K562 (cell line): Measurements from ENCODE around the gene TRIM75. TPM values are rescaled to one million over a fixed set of nuclear protein-coding genes. Genes with fewer than 3 reads are reported as not detected.

Experiments
- ATAC-seq: fragments of 200-7000 bp; cut with Tn5 transposase; 3 replicates; pipeline ENCODE4 v1.9.1; 2020; ENCODE audit warnings: moderate library complexity
- BruUV-seq: library from RNA; stranded (reverse); fragments of 400-500 nt; replicated peaks from 2 replicates; lab custom pipeline; 2021; lab: Mats Ljungman, UMichigan
- CTCF ChIA-PET: fragments of 300-600 bp; formaldehyde crosslinking; extraction: SDS; loops from one replicate; lab custom pipeline; 2021; ENCODE audit warnings: low intra/inter-chr PET ratio; lab: Yijun Ruan, JAX
- POLR2A ChIA-PET: fragments of 300-600, 350-650 bp; sonication (Branson Sonifier 250); formaldehyde crosslinking; extraction: SDS; loops from one replicate; lab custom pipeline; 2021; ENCODE audit warnings: antibody characterized with exemption, inconsistent platforms; lab: Yijun Ruan, JAX
- DNase-seq, 4 experiments: peaks; one replicate each; pipeline versions ENCODE4 v3.0.0 to v3.0.0-alpha.2; 2011 to 2018; ENCODE audit warnings: low spot score in 3 of 4, mixed read lengths in 3 of 4; ENCODE audit errors: extremely low read depth in 1 of 4
- FAIRE-seq: peaks from 2 replicates; lab custom pipeline; 2011; peaks lifted over from hg19 to GRCh38; lab: Jason Lieb, UNC
- H2AFZ ChIP-seq: 2 replicates; pipeline ENCODE4 v1.6.0; 2011; ENCODE audit warnings: low read depth, low read length, control low read depth, inconsistent platforms
- H3K27ac ChIP-seq: fragments of 200-600 bp; 3 replicates; pipeline ENCODE4 v1.8.0; 2011; ENCODE audit warnings: low read depth, mild to moderate bottlenecking, control low read depth, inconsistent platforms, low read length, moderate library complexity, mixed read lengths; ENCODE audit errors: extremely low read depth
- H3K27me3 ChIP-seq, 2 experiments: fragments of 300-600 bp in 1 of 2; 2 replicates in 1 of 2; 3 replicates in 1 of 2; pipeline versions ENCODE4 v1.6.0 to v1.8.0; 2011; ENCODE audit warnings: inconsistent platforms in 2 of 2, low read length in 2 of 2, mild to moderate bottlenecking in 1 of 2, mixed read lengths in 1 of 2, moderate library complexity in 1 of 2; ENCODE audit not compliant: control insufficient read depth in 2 of 2, insufficient read depth in 2 of 2
- H3K36me3 ChIP-seq: fragments of 300-600 bp; 3 replicates; pipeline ENCODE4 v1.8.0; 2011; ENCODE audit warnings: mild to moderate bottlenecking, low read length, inconsistent platforms; ENCODE audit not compliant: control insufficient read depth, insufficient read depth
- H3K4me1 ChIP-seq, 2 experiments: fragments of 200-600 bp in 1 of 2; replicated peaks in 1 of 2; 2 replicates in 1 of 2; 3 replicates in 1 of 2; pipeline versions ENCODE4 v1.5.1 to v1.8.0; 2011; ENCODE audit warnings: inconsistent platforms in 2 of 2, low read length in 2 of 2, mild to moderate bottlenecking in 1 of 2, mixed read lengths in 1 of 2, moderate library complexity in 1 of 2; ENCODE audit not compliant: control insufficient read depth in 2 of 2, insufficient read depth in 2 of 2
- H3K4me2 ChIP-seq: 2 replicates; pipeline ENCODE4 v1.6.1; 2011; ENCODE audit warnings: low read length, control low read depth, inconsistent platforms, mixed read lengths; ENCODE audit not compliant: insufficient read depth
- H3K4me3 ChIP-seq: fragments of 200-600 bp; sonication (generic), shearing (Covaris generic); 2 replicates; pipeline ENCODE4 v1.5.1; 2016; ENCODE audit warnings: control low read depth, inconsistent platforms
- H3K79me2 ChIP-seq: fragments of 200-600 bp; 3 replicates; pipeline ENCODE4 v1.8.0; 2011; ENCODE audit warnings: low read length, inconsistent platforms; ENCODE audit not compliant: control insufficient read depth, insufficient read depth
- H3K9ac ChIP-seq, 2 experiments: 2 replicates each; pipeline versions ENCODE4 v1.6.0 to v1.6.1; 2011; ENCODE audit warnings: low read depth in 2 of 2, low read length in 2 of 2, control low read depth in 1 of 2, inconsistent platforms in 1 of 2, mild to moderate bottlenecking in 1 of 2, mixed read lengths in 1 of 2; ENCODE audit not compliant: insufficient read depth in 1 of 2
- H3K9me1 ChIP-seq: one replicate; pipeline ENCODE4 v1.6.0; 2011; ENCODE audit warnings: inconsistent platforms, mild to moderate bottlenecking, low read length, moderate library complexity; ENCODE audit not compliant: control insufficient read depth, insufficient read depth
- H3K9me3 ChIP-seq: replicated peaks from 2 replicates; pipeline ENCODE4 v1.5.1; 2011; ENCODE audit warnings: low read depth, low read length, inconsistent platforms; ENCODE audit not compliant: control insufficient read depth, insufficient read depth
- H4K20me1 ChIP-seq: replicated peaks from 2 replicates; pipeline ENCODE4 v1.6.1; 2011; ENCODE audit warnings: low read length, inconsistent platforms, mixed read lengths; ENCODE audit not compliant: control insufficient read depth, insufficient read depth
- BRD4 ChIP-seq: fragments of 200-600 bp; sonication (generic); IDR thresholded peaks from 2 replicates; pipeline ENCODE4 v1.6.1; 2017; ENCODE audit warnings: inconsistent platforms
- CHD4 ChIP-seq: fragments of 200-600 bp; sonication (generic); IDR thresholded peaks from 3 replicates; pipeline ENCODE4 v1.6.1; 2012; ENCODE audit warnings: low read depth, mild to moderate bottlenecking, mixed read lengths, low read length, inconsistent platforms; ENCODE audit not compliant: insufficient read depth, insufficient replicate concordance, poor library complexity, severe bottlenecking
- ELK3 ChIP-seq: fragments of 450-650 bp; formaldehyde crosslinking; IDR thresholded peaks from 2 replicates; pipeline ENCODE4 v1.4.0; 2020; ENCODE audit warnings: mild to moderate bottlenecking
- HCFC1 ChIP-seq: IDR thresholded peaks from 2 replicates; pipeline ENCODE4 v1.6.1; 2012; ENCODE audit warnings: low read depth, low read length, improper control_type of control experiment
- HDGF ChIP-seq: fragments of 450-650 bp; IDR thresholded peaks from 2 replicates; pipeline ENCODE4 v1.6.1; 2016
- KDM1A ChIP-seq, 2 experiments: fragments of 450-650 bp; IDR thresholded peaks; 2 replicates each; pipeline ENCODE4 v1.6.1; 2016; ENCODE audit warnings: mild to moderate bottlenecking in 2 of 2
- SREBF2 ChIP-seq: sonication (generic); formaldehyde crosslinking; IDR thresholded peaks from 2 replicates; pipeline ENCODE4 v1.4.0; 2020; ENCODE audit warnings: mild to moderate bottlenecking, missing genetic modification reagents
- TCF15 ChIP-seq: fragments of 250-450 bp; sonication (Bioruptor Pico); IDR thresholded peaks from 2 replicates; pipeline ENCODE4 v1.8.0; 2022; ENCODE audit warnings: moderate library complexity, mild to moderate bottlenecking, inconsistent platforms
- ZNF263 ChIP-seq: sonication (generic); formaldehyde crosslinking; IDR thresholded peaks from 2 replicates; pipeline ENCODE4 v1.8.0; 2022; ENCODE audit warnings: mild to moderate bottlenecking, missing genetic modification reagents, borderline replicate concordance
- ZNF41 ChIP-seq: fragments of 250-450 bp; sonication (Bioruptor Pico); conservative IDR thresholded peaks from 2 replicates; pipeline ENCODE4 v1.4.0; 2020; ENCODE audit warnings: mild to moderate bottlenecking
- ZNF57 ChIP-seq: fragments of 450-650 bp; formaldehyde crosslinking; IDR thresholded peaks from 2 replicates; pipeline ENCODE4 v1.4.0; 2020; ENCODE audit warnings: mild to moderate bottlenecking, moderate library complexity
- ZNF586 ChIP-seq: fragments of 450-650 bp; formaldehyde crosslinking; conservative IDR thresholded peaks from 2 replicates; pipeline ENCODE4 v1.4.0; 2020; ENCODE audit warnings: mild to moderate bottlenecking, moderate library complexity
- WGBS: fragments of 100-300 bp; shearing (Covaris generic); methylation state at CpG from one replicate; pipeline ENCODE4 v1.1.6; 2016; ENCODE audit warnings: low coverage, mixed read lengths; ENCODE audit not compliant: insufficient coverage; ENCODE audit errors: missing lambda C conversion rate; 5-methylcytosine and 5-hydroxymethylcytosine counted together
- in situ Hi-C: fragments of 300-500 bp; cut with MboI; formaldehyde crosslinking; loops from 4 replicates; pipeline ENCODE4 v1.15.0; 2018; ENCODE audit warnings: inconsistent platforms, mixed read lengths
- intact Hi-C: fragments of 100-400 bp; cut with micrococcal nuclease; formaldehyde crosslinking; loops from 2 replicates; pipeline ENCODE4 v1.14.2; 2022
- polyA plus RNA-seq, 8 experiments: library from polyadenylated mRNA; depleted of rRNA in 4 of 8; stranded (reverse) in 5 of 8; unstranded in 3 of 8; fragments of >200 nt; fragmentation: Nextera tagmentation in 2 of 8; fragmentation: Illumina TruSeq in 1 of 8; extraction: Ambion mirVana in 2 of 8; extraction: Trizol in 1 of 8; gene quantifications; 2 replicates each; pipeline versions ENCODE4 v1.2.1 to v1.2.3, GENCODE V29; 2011 to 2014; ENCODE audit warnings: inconsistent platforms in 1 of 8, missing spikeins in 1 of 8
- total RNA-seq, 7 experiments: library from RNA; depleted of rRNA in 6 of 7; stranded (reverse); fragments of >200 nt in 6 of 7; fragmentation: Illumina TruSeq in 2 of 7; extraction: Trizol in 2 of 7; gene quantifications; 2 replicates each; pipeline versions ENCODE4 v1.2.1 to v1.2.3, GENCODE V29; 2011 to 2021; ENCODE audit warnings: low replicate concordance in 1 of 7
- TF ChIP-seq, protein P1 (sequence below): fragments of 450-650 bp; formaldehyde crosslinking; IDR thresholded peaks from 2 replicates; pipeline ENCODE4 v1.4.0; 2020; ENCODE audit warnings: mild to moderate bottlenecking, mixed read lengths
- TF ChIP-seq, protein P2 (sequence below): sonication (generic); formaldehyde crosslinking; IDR thresholded peaks from 2 replicates; pipeline ENCODE4 v1.8.0; 2022; ENCODE audit warnings: mild to moderate bottlenecking, low read depth, missing genetic modification reagents

The TRIM75 gene
- total and polyA plus RNA-seq, 9 of the 15 experiments (the other 6 are each of a cell fraction or from before 2014, with no cell fraction given): not detected

DNA sequence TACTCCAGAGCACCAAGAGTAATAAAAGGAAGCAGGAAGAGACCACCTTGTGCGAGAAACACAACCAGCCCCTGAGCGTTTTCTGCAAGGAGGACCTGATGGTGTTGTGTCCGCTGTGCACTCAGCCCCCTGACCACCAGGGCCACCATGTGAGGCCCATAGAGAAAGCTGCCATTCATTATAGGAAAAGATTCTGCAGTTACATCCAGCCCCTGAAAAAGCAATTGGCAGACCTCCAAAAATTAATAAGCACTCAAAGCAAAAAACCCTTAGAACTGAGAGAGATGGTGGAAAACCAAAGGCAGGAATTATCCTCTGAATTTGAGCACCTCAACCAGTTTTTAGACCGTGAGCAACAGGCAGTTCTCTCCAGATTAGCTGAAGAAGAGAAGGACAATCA lies 5.7 kb downstream of the TRIM75 start:
- ATAC-seq (no peak), DNase-seq (no peak)
- H3K9me3 ChIP-seq: no peaks in the 10 kb centered on the region
- no TSS peak for BruUV-seq
- H3K4me3 ChIP-seq: no peak overlapping the region
- no peak overlapping the region for H2AFZ ChIP-seq
- H3K27ac ChIP-seq: no peak overlapping the region
- H3K9ac ChIP-seq: no peak overlapping the region
- no peak for TF ChIP-seq TCF15 (CRISPR knock-in tag)
- no peak for TF ChIP-seq CHD4
- no peak for TF ChIP-seq ZNF57 (CRISPR knock-in tag)
- TF ChIP-seq, protein P1, sequence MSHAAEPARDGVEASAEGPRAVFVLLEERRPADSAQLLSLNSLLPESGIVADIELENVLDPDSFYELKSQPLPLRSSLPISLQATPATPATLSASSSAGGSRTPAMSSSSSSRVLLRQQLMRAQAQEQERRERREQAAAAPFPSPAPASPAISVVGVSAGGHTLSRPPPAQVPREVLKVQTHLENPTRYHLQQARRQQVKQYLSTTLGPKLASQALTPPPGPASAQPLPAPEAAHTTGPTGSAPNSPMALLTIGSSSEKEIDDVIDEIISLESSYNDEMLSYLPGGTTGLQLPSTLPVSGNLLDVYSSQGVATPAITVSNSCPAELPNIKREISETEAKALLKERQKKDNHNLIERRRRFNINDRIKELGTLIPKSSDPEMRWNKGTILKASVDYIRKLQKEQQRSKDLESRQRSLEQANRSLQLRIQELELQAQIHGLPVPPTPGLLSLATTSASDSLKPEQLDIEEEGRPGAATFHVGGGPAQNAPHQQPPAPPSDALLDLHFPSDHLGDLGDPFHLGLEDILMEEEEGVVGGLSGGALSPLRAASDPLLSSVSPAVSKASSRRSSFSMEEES (CRISPR knock-in tag): no peak
- TF ChIP-seq ELK3 (CRISPR knock-in tag): no peak
- TF ChIP-seq ZNF586: no peak
- no peak for TF ChIP-seq KDM1A (IDR thresholded peaks at IDR 0.05)
- no peak for TF ChIP-seq ZNF41 (CRISPR knock-in tag)
- no peak for TF ChIP-seq BRD4
- TF ChIP-seq ZNF263 (CRISPR knock-in tag): no peak
- TF ChIP-seq HDGF: no peak
- TF ChIP-seq SREBF2 (CRISPR knock-in tag): no peak
- TF ChIP-seq, protein P2, sequence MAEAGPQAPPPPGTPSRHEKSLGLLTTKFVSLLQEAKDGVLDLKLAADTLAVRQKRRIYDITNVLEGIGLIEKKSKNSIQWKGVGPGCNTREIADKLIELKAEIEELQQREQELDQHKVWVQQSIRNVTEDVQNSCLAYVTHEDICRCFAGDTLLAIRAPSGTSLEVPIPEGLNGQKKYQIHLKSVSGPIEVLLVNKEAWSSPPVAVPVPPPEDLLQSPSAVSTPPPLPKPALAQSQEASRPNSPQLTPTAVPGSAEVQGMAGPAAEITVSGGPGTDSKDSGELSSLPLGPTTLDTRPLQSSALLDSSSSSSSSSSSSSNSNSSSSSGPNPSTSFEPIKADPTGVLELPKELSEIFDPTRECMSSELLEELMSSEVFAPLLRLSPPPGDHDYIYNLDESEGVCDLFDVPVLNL (CRISPR knock-in tag): no peak
- no peak for TF ChIP-seq HCFC1
- TF ChIP-seq, all 486 proteins: peak for 0
- Histone ChIP-seq H4K20me1 (no peaks in the 10 kb centered on the region), H3K27me3 (peaks cover 7 to 30% of the 10 kb centered on the region in 2 experiments; a peak in 3 of 5 replicates), H3K79me2 (no peaks in the 10 kb centered on the region), H3K9me1 (no peaks in the 10 kb centered on the region), H3K4me1 (no peaks in the 10 kb centered on the region; a peak in 1 of 5 replicates), H3K4me2 (no peak overlapping the region), H3K36me3 (no peaks in the 10 kb centered on the region)
- in situ Hi-C loops (no loop called here), intact Hi-C loops (no loop called here)
- no peak for FAIRE-seq
- POLR2A ChIA-PET: interaction anchor here (0.5 to 1.2 kb wide), 2 partner anchors 17 to 50 kb away, joined by 3 to 5 read pairs; no protein-coding TSS in a partner anchor
- CTCF ChIA-PET: no interaction called here
- 4% methylated on average over 4 of the region's 4 CpGs for WGBS
